Measurements from ENCODE around the gene SCUBE1. TPM values are rescaled to one million over a fixed set of nuclear protein-coding genes. Genes with fewer than 3 reads are reported as not detected.

Gene SCUBE1
- total and polyA plus RNA-seq, 7 experiments from 2014 or later: 0.11 to 0.27 (median 0.19) TPM; not detected in 4

Other genes with a start within 250 kb of the SCUBE1 start
- gene BIK, start 232.6 kb downstream of the SCUBE1 start, total RNA-seq: 1 to 10 TPM; 1.1 to 2.6 (median 1.4) TPM
- gene BIK, start 232.6 kb downstream of the SCUBE1 start, polyA plus RNA-seq: 1 to 10 TPM; 2.2 to 4.3 TPM
- 10 to 100 TPM in 3 of 5 experiments, 1 to 10 TPM in 2; 7.1 to 17.9 (median 10.5) TPM for gene MCAT, start 200.0 kb downstream of the SCUBE1 start, total RNA-seq
- gene MCAT, start 200.0 kb downstream of the SCUBE1 start, polyA plus RNA-seq: 10 to 100 TPM in 1 of 2 donors, 1 to 10 TPM in 1; 8.9 to 11.7 TPM
- 100 to 1,000 TPM in 2 of 5 experiments, 10 to 100 TPM in 3; 56.1 to 190 (median 61.5) TPM for gene TSPO, start 191.8 kb downstream of the SCUBE1 start, total RNA-seq
- gene TSPO, start 191.8 kb downstream of the SCUBE1 start, polyA plus RNA-seq: 100 to 1,000 TPM; 341 to 357 TPM
- 10 to 100 TPM; 15.6 to 43.7 (median 29.6) TPM for gene TTLL12, start 156.2 kb downstream of the SCUBE1 start, total RNA-seq
- 10 to 100 TPM; 15.6 to 28.2 TPM for gene TTLL12, start 156.2 kb downstream of the SCUBE1 start, polyA plus RNA-seq
- not detected for gene MPPED1, start 68.6 kb upstream of the SCUBE1 start, total RNA-seq
- gene MPPED1, start 68.6 kb upstream of the SCUBE1 start, polyA plus RNA-seq: not detected

All from naive thymus-derived CD4-positive, alpha-beta T cell (primary cell).